ENCODE measurements around the gene PRKAG2.

Gene PRKAG2

DNA sequence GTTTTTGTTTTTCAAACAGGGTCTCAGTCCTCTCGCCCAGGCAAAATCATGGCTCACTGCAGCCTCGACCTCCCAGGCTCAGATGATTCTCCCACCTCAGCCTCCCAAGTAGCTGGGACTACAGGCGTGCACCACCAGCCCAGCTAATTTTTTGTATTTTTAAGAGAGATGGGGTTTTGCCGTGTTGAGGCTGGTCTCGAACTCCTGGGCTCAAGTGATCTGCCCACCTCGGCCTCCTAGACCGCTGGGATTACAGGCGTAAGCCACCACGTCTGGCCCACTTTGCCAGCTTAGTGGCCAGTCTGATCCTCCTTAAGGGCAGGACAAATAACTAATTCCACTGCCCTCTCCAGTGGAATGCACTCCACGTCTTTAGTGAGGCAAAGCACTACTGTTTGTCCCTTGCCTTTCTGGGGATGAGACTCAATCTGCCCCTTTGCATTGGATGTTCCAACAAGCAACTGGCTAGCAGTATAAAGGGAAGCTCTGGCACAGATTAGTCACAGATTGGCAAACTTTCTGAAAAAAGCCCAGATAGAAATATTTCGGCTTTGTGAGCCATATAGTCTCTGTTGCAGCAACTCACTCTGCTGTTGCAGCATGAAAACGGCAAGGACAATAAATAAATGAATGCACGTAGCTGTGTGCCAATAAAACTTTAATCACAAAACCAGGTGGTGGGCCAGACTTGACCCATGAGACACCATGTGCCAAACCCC, 213.4 kb downstream of the PRKAG2 start:
- no peak overlapping the region for H3K9ac ChIP-seq (ENCODE audit: insufficient read length)
- H3K27ac ChIP-seq = no peak overlapping the region
- no peak overlapping the region for H3K4me3 ChIP-seq
- H3K36me3 ChIP-seq (ENCODE audit: insufficient read depth, low read length) = no peaks in the 10 kb centered on the region
- no peaks in the 10 kb centered on the region for H3K9me3 ChIP-seq (ENCODE audit: low read depth, low read length)
- TF ChIP-seq POLR2AphosphoS5 (IDR thresholded peaks at IDR 0.05; ENCODE audit: borderline replicate concordance, low read depth, low read length) (no peak), EZH2 (IDR thresholded peaks at IDR 0.05) (no peak), FOXP2 (optimal IDR thresholded peaks at IDR 0.05; ENCODE audit: control extremely low read depth, extremely low read length, insufficient read depth) (no peak)
- DNase-seq (ENCODE audit: low read depth, low spot score) = no peak

DNA sequence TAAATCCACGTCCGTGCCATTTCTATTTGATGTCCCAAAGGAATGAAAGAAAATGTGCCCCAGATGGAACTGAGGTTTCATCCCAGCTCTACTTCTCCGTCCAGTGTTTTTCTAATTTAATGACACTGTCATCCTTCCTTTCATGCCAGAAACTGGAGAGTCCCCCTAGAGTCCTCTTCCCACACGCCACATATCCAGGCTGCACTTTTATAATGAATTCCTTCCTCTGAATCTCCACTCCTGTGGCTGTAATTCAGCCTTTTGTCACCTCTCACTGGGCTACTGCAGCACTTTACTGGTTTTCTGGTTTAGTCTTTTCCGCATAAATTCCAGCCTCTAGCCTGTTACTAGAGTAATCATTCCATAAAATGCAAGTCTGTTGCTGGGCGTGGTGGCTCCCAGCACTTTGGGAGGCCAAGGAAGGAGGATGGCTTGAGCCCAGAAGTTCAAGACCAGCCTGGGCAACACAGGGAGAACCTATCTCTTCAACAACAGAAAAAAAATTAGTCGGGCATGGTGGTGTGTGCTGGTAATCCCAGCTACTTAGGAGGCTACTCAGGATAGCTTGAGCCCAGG, 214.6 kb downstream of the PRKAG2 start:
- no peak for DNase-seq (ENCODE audit: low read depth, low spot score)

DNA sequence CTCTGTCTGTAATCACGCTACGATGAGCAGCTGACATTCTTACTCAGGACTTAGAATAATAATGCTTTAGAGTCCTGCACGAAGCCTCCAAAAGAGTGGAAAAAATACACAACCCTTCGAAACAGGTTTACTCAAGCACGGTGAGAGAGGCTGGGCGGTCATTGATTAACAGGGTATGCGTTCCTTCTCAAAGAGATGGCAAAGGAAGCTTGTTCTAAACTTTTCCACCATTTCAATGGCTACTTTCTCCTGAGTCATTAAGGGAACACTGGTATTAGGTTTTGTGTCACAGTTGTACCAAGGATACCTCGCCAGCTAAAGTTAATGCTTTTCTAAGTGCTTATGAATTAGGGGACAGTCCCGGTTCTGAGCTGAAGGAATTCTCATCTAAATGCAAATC, 215.3 kb downstream of the PRKAG2 start:
- Histone ChIP-seq H3K9ac (ENCODE audit: insufficient read length) (no peak overlapping the region), H3K4me3 (no peak overlapping the region), H3K36me3 (ENCODE audit: insufficient read depth, low read length) (no peaks in the 10 kb centered on the region), H3K27ac (no peak overlapping the region), H3K9me3 (ENCODE audit: low read depth, low read length) (no peaks in the 10 kb centered on the region)
- TF ChIP-seq POLR2AphosphoS5 (IDR thresholded peaks at IDR 0.05; ENCODE audit: borderline replicate concordance, low read depth, low read length) (no peak), EZH2 (IDR thresholded peaks at IDR 0.05) (no peak), FOXP2 (optimal IDR thresholded peaks at IDR 0.05; ENCODE audit: control extremely low read depth, extremely low read length, insufficient read depth) (no peak)
- DNase-seq (ENCODE audit: low read depth, low spot score) = no peak

More for the DNA sequence above, 214.6 kb downstream of the PRKAG2 start:
- TF ChIP-seq FOXP2 (optimal IDR thresholded peaks at IDR 0.05; ENCODE audit: control extremely low read depth, extremely low read length, insufficient read depth) (no peak), POLR2AphosphoS5 (IDR thresholded peaks at IDR 0.05; ENCODE audit: borderline replicate concordance, low read depth, low read length) (no peak)
- Histone ChIP-seq H3K9ac (ENCODE audit: insufficient read length) (no peak overlapping the region), H3K4me3 (no peak overlapping the region), H3K36me3 (ENCODE audit: insufficient read depth, low read length) (no peaks in the 10 kb centered on the region), H3K27ac (no peak overlapping the region), H3K9me3 (ENCODE audit: low read depth, low read length) (no peaks in the 10 kb centered on the region)

DNA sequence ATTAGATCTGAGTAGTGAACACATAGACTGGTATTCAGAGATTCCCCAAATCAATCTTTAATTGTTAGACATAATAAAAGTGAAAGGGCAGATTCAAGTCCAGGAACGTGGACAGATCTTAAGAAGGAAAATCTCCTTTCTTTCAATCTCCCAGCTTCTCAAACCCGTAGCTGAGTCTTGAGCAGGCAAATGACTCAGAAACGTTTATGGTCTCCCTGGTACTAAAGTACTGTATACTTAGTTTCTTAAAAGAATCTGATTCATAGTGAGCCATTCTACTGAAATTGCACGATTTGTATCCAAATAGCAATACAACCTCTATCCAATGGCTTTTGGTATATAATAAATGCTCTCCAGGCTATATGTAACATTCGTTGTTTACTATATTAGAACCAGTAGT, 216.8 kb downstream of the PRKAG2 start:
- no peak overlapping the region for H3K27ac ChIP-seq
- no peak overlapping the region for H3K4me3 ChIP-seq
- no peaks in the 10 kb centered on the region for H3K9me3 ChIP-seq (ENCODE audit: low read depth, low read length)
- H3K36me3 ChIP-seq (ENCODE audit: insufficient read depth, low read length) = no peaks in the 10 kb centered on the region
- TF ChIP-seq POLR2AphosphoS5 (IDR thresholded peaks at IDR 0.05; ENCODE audit: borderline replicate concordance, low read depth, low read length) = no peak
- TF ChIP-seq EZH2 (IDR thresholded peaks at IDR 0.05) = no peak
- no peak for TF ChIP-seq FOXP2 (optimal IDR thresholded peaks at IDR 0.05; ENCODE audit: control extremely low read depth, extremely low read length, insufficient read depth)
- no peak overlapping the region for H3K9ac ChIP-seq (ENCODE audit: insufficient read length)
- DNase-seq (ENCODE audit: low read depth, low spot score) = no peak

- TF ChIP-seq FOXP2 (optimal IDR thresholded peaks at IDR 0.05; ENCODE audit: control extremely low read depth, extremely low read length, insufficient read depth) (no peak), EZH2 (IDR thresholded peaks at IDR 0.05) (no peak), POLR2AphosphoS5 (IDR thresholded peaks at IDR 0.05; ENCODE audit: borderline replicate concordance, low read depth, low read length) (no peak)
- DNase-seq (ENCODE audit: low read depth, low spot score) = no peak
- Histone ChIP-seq H3K27ac (no peak overlapping the region), H3K9me3 (ENCODE audit: low read depth, low read length) (no peaks in the 10 kb centered on the region), H3K9ac (ENCODE audit: insufficient read length) (no peak overlapping the region), H3K36me3 (ENCODE audit: insufficient read depth, low read length) (no peaks in the 10 kb centered on the region), H3K4me3 (no peak overlapping the region)
Observed at GRCh38 chr7:151659219-151659618, 217.7 kb downstream of the PRKAG2 start.

DNA sequence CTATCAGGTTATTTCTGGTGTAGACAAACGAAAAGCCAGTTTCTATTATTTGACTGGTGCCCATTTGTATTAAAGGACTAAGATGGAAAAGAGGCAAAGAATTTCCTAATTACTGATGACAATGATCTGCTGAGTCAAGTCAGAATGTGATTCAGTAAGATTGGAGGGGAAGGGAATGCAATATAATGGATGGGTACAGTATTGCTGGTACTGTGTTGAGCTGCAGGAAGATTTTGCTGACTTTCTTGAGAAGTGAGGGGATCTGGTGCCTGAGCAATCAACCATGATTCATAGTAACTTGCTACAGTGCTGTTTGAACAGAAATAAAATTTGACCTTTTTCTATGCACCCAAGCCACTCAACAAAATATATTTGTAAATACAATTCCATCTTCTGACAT, 218.1 kb downstream of the PRKAG2 start:
- Histone ChIP-seq H3K27ac (no peak overlapping the region), H3K4me3 (no peak overlapping the region), H3K9ac (ENCODE audit: insufficient read length) (no peak overlapping the region), H3K36me3 (ENCODE audit: insufficient read depth, low read length) (no peaks in the 10 kb centered on the region), H3K9me3 (ENCODE audit: low read depth, low read length) (no peaks in the 10 kb centered on the region)
- TF ChIP-seq FOXP2 (optimal IDR thresholded peaks at IDR 0.05; ENCODE audit: control extremely low read depth, extremely low read length, insufficient read depth) (no peak), POLR2AphosphoS5 (IDR thresholded peaks at IDR 0.05; ENCODE audit: borderline replicate concordance, low read depth, low read length) (no peak), EZH2 (IDR thresholded peaks at IDR 0.05) (no peak)
- no peak for DNase-seq (ENCODE audit: low read depth, low spot score)

DNA sequence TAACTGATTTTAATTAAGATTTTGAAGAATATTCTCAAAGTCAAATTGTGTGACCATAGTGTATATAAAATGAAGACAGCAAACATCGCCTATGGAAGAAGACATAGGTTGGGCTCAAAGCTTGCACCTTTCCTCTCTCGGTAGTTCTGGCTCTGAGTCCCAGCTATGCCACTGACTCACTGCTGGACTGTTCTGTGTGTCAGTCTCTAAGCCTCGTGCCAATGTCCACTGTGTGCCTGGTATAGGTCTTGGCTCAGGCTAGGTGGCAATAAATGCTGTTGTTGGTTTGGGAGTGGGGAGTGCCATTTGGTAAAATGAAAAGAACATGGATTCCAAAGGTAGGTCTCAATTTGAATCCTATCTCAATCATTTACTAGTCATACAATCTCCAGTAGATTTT, 219.7 kb downstream of the PRKAG2 start:
- Histone ChIP-seq H3K4me3 (no peak overlapping the region), H3K27ac (no peak overlapping the region), H3K9ac (ENCODE audit: insufficient read length) (no peak overlapping the region), H3K9me3 (ENCODE audit: low read depth, low read length) (no peaks in the 10 kb centered on the region), H3K36me3 (ENCODE audit: insufficient read depth, low read length) (no peaks in the 10 kb centered on the region)
- no peak for DNase-seq (ENCODE audit: low read depth, low spot score)
- TF ChIP-seq EZH2 (IDR thresholded peaks at IDR 0.05) = no peak
- TF ChIP-seq POLR2AphosphoS5 (IDR thresholded peaks at IDR 0.05; ENCODE audit: borderline replicate concordance, low read depth, low read length) = no peak
- no peak for TF ChIP-seq FOXP2 (optimal IDR thresholded peaks at IDR 0.05; ENCODE audit: control extremely low read depth, extremely low read length, insufficient read depth)

GRCh38 chr7:151655555-151655954, 221.4 kb downstream of the PRKAG2 start:
- Histone ChIP-seq H3K36me3 (ENCODE audit: insufficient read depth, low read length) (no peaks in the 10 kb centered on the region), H3K9ac (ENCODE audit: insufficient read length) (no peak overlapping the region), H3K4me3 (no peak overlapping the region), H3K9me3 (ENCODE audit: low read depth, low read length) (no peaks in the 10 kb centered on the region), H3K27ac (no peak overlapping the region)
- DNase-seq (ENCODE audit: low read depth, low spot score) = no peak
- TF ChIP-seq POLR2AphosphoS5 (IDR thresholded peaks at IDR 0.05; ENCODE audit: borderline replicate concordance, low read depth, low read length) = no peak
- no peak for TF ChIP-seq EZH2 (IDR thresholded peaks at IDR 0.05)
- TF ChIP-seq FOXP2 (optimal IDR thresholded peaks at IDR 0.05; ENCODE audit: control extremely low read depth, extremely low read length, insufficient read depth) = no peak

All from SK-N-MC (cell line).